ENCODE measurements around the gene CNOT4. TPM values are rescaled to one million over a fixed set of nuclear protein-coding genes. Genes with fewer than 3 reads are reported as not detected.
"Not testable (repeated sequence)": the region's sequence is repeated elsewhere in the genome, so short reads cannot be mapped to it uniquely, and the experiment has no call there.

The CNOT4 gene
- total and polyA plus RNA-seq, 4 donors = 5.6 to 61.4 (median 11.7) TPM

GRCh38 chr7:135321556-135321955 lies 188.3 kb downstream of the CNOT4 start:
- WGBS, 2 donors = 74 to 83% methylated on average over 4 of the region's 4 CpGs

DNA sequence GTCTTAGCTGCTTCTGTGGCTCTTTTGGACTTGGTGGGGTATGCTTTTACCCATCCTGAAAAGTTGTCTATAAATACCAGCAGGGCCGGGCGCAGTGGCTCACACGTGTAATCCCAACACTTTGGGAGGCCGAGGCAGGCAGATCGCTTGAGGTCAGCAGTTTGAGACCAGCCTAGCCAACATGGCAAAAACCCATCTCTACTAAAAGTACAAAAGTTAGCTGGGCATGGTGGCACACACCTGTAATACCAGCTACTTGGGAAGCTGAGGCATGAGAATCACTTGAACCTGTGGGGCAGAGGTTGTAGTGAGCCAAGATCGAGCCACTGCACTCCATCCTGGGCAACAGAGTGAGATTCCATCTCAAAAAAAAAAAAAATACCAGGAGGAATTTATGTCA lies 188.9 kb downstream of the CNOT4 start:
- H3K4me3 ChIP-seq; H3K36me3 ChIP-seq (ENCODE audit: control insufficient read depth in 4 of 4, insufficient read depth in 4 of 4, low read length in 4 of 4); H3K27ac ChIP-seq (ENCODE audit: low read depth in 1 of 2, low read length in 1 of 2); H3K9ac ChIP-seq (ENCODE audit: insufficient read depth in 1 of 2, low read length in 2 of 2); ATAC-seq (ENCODE audit: insufficient read depth, low FRiP score); DNase-seq; H3K4me1 ChIP-seq (ENCODE audit: control insufficient read depth in 5 of 5, insufficient read depth in 5 of 5, low read length in 5 of 5); H3K27me3 ChIP-seq (ENCODE audit: control insufficient read depth in 3 of 3, insufficient read depth in 3 of 3, low read length in 2 of 3); H3K9me3 ChIP-seq (ENCODE audit: control insufficient read depth in 4 of 4, insufficient read depth in 3 of 4, low read length in 3 of 4): not testable (repeated sequence)
- WGBS, 2 donors = 90 to 97% methylated on average over 6 of the region's 6 CpGs

More at GRCh38 chr7:135321556-135321955, 188.3 kb downstream of the CNOT4 start:
- H3K9ac ChIP-seq (ENCODE audit: insufficient read depth in 1 of 2, low read length in 2 of 2) = no peak overlapping the region
- H3K9me3 ChIP-seq (ENCODE audit: control insufficient read depth in 4 of 4, insufficient read depth in 3 of 4, low read length in 3 of 4) = no peaks in the 10 kb centered on the region
- no peaks in the 10 kb centered on the region for H3K27me3 ChIP-seq (ENCODE audit: control insufficient read depth in 3 of 3, insufficient read depth in 3 of 3, low read length in 2 of 3)
- no peak for TF ChIP-seq CTCF (IDR thresholded peaks at IDR 0.05; ENCODE audit: control extremely low read depth, extremely low read depth)
- peaks cover 0 to 6% (median 4%) of the 10 kb centered on the region in 5 donors for H3K4me1 ChIP-seq (ENCODE audit: control insufficient read depth in 5 of 5, insufficient read depth in 5 of 5, low read length in 5 of 5)
- no peak for DNase-seq
- H3K27ac ChIP-seq (ENCODE audit: low read depth in 1 of 2, low read length in 1 of 2) = no peak overlapping the region
- ATAC-seq (ENCODE audit: insufficient read depth, low FRiP score) = no peak
- no peaks in the 10 kb centered on the region for H3K36me3 ChIP-seq (ENCODE audit: control insufficient read depth in 4 of 4, insufficient read depth in 4 of 4, low read length in 4 of 4)
- no peak overlapping the region for H3K4me3 ChIP-seq

DNA sequence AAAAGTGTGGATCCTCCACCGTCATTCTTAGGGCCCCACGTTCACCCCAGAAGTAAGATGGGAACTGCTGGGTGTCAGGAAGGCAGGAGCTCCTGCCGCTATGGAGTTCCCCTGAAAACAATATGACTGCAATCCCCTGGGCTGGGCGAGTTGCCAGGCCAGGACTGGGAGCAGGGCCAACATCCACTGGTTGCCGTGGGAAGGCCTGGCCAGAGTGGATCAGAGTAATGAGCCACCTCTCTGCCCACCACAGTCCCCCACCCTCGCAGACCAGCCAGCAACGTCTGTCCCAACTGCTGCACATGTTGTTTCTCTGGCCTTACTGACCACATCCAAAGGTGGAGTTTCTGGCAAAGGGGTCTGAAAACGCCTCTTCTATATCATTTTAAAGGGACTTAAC lies 189.6 kb downstream of the CNOT4 start:
- ATAC-seq (ENCODE audit: insufficient read depth, low FRiP score) = no peak
- Histone ChIP-seq H3K4me3 (no peak overlapping the region), H3K4me1 (ENCODE audit: control insufficient read depth in 5 of 5, insufficient read depth in 5 of 5, low read length in 5 of 5) (peaks cover 0 to 6% (median 4%) of the 10 kb centered on the region in 5 donors), H3K9ac (ENCODE audit: insufficient read depth in 1 of 2, low read length in 2 of 2) (no peak overlapping the region), H3K27ac (ENCODE audit: low read depth in 1 of 2, low read length in 1 of 2) (no peak overlapping the region), H3K9me3 (ENCODE audit: control insufficient read depth in 4 of 4, insufficient read depth in 3 of 4, low read length in 3 of 4) (no peaks in the 10 kb centered on the region), H3K36me3 (ENCODE audit: control insufficient read depth in 4 of 4, insufficient read depth in 4 of 4, low read length in 4 of 4) (no peaks in the 10 kb centered on the region), H3K27me3 (ENCODE audit: control insufficient read depth in 3 of 3, insufficient read depth in 3 of 3, low read length in 2 of 3) (no peaks in the 10 kb centered on the region)
- peak; percentile 75 to 81 (median 76) for DNase-seq
- WGBS, 2 donors = 14 to 15% methylated on average over 8 of the region's 8 CpGs
- TF ChIP-seq CTCF (IDR thresholded peaks at IDR 0.05; ENCODE audit: control extremely low read depth, extremely low read depth) = no peak

DNA sequence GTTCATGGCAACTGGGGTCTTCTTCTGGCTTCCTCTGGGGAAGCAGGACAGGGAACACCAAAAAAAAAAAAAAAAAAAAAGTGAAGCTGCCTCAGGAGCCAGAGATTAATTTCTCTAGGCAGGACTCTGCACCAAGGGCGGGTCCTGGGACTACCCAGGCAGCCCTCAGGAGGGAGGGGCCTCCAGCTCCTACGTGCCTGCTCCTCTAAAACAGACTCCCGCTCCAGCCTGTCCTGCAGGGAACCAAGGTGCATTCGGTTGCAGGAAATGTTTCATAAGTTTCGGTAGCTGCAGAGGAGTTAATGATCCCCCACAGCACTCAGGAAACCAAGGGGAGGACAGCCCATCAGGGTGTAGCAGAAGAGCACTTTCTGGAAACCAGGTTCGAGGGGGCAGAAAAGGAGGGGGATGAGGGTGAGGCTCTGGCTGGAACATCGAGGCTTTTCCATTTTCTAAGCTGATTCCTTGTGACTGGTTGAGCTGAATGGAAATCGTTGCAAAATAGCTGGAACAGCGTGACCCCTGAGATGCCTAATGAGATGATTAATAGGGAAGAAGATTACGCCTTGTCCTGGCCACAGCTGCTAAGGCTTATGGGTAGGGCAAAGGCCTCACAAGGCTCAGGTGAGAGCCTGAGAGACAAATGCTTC lies 192.1 kb downstream of the CNOT4 start:
- Histone ChIP-seq H3K9me3 (ENCODE audit: control insufficient read depth in 4 of 4, insufficient read depth in 3 of 4, low read length in 3 of 4) (no peaks in the 10 kb centered on the region), H3K27ac (ENCODE audit: low read depth in 1 of 2, low read length in 1 of 2) (no peak overlapping the region), H3K36me3 (ENCODE audit: control insufficient read depth in 4 of 4, insufficient read depth in 4 of 4, low read length in 4 of 4) (no peaks in the 10 kb centered on the region), H3K4me3 (no peak overlapping the region), H3K4me1 (ENCODE audit: control insufficient read depth in 5 of 5, insufficient read depth in 5 of 5, low read length in 5 of 5) (peaks cover 0 to 6% (median 4%) of the 10 kb centered on the region in 5 donors), H3K9ac (ENCODE audit: insufficient read depth in 1 of 2, low read length in 2 of 2) (no peak overlapping the region), H3K27me3 (ENCODE audit: control insufficient read depth in 3 of 3, insufficient read depth in 3 of 3, low read length in 2 of 3) (no peaks in the 10 kb centered on the region)
- WGBS, 2 donors = 72 to 74% methylated on average over 10 of the region's 10 CpGs
- DNase-seq (no peak), ATAC-seq (ENCODE audit: insufficient read depth, low FRiP score) (no peak)
- TF ChIP-seq CTCF (IDR thresholded peaks at IDR 0.05; ENCODE audit: control extremely low read depth, extremely low read depth) = no peak
